SJSA1 (cell line): ENCODE results near the gene ARHGAP36. TPM values are rescaled to one million over a fixed set of nuclear protein-coding genes. Genes with fewer than 3 reads are reported as not detected.

Experiments used
- DNase-seq, 2 experiments: peaks; one replicate each; pipeline ENCODE4 v3.0.0-alpha.2; 2015 to 2020; ENCODE audit warnings: low spot score in 2 of 2, low read depth in 1 of 2
- H3K27ac ChIP-seq: fragments of 250-450 bp; sonication (Bioruptor Pico); 2 replicates; pipeline ENCODE4 v1.5.1; 2020; ENCODE audit warnings: mild to moderate bottlenecking, moderate library complexity
- H3K27me3 ChIP-seq: fragments of 250-450 bp; sonication (Bioruptor Pico); replicated peaks from 2 replicates; pipeline ENCODE4 v1.5.1; 2020; ENCODE audit warnings: mild to moderate bottlenecking, moderate library complexity
- H3K36me3 ChIP-seq: fragments of 250-450 bp; sonication (Bioruptor Pico); 2 replicates; pipeline ENCODE4 v1.5.1; 2020; ENCODE audit warnings: mild to moderate bottlenecking
- H3K4me1 ChIP-seq: fragments of 250-450 bp; sonication (Bioruptor Pico); replicated peaks from 2 replicates; pipeline ENCODE4 v1.6.1; 2021; ENCODE audit warnings: mild to moderate bottlenecking
- H3K4me3 ChIP-seq: fragments of 250-450 bp; sonication (Bioruptor Pico); 2 replicates; pipeline ENCODE4 v1.5.1; 2020; ENCODE audit warnings: mild to moderate bottlenecking
- H3K9me3 ChIP-seq: fragments of 250-450 bp; sonication (Bioruptor Pico); replicated peaks from 2 replicates; pipeline ENCODE4 v1.5.1; 2020; ENCODE audit warnings: mild to moderate bottlenecking
- total RNA-seq: library from RNA; depleted of rRNA; stranded (reverse); fragments of >200 nt; shearing (Covaris generic); gene quantifications from 2 replicates; pipeline ENCODE4 v1.2.3, GENCODE V29; 2014; rRNA removed

The ARHGAP36 gene
- total RNA-seq, 1 experiment from 2014 or later = not detected

DNA sequence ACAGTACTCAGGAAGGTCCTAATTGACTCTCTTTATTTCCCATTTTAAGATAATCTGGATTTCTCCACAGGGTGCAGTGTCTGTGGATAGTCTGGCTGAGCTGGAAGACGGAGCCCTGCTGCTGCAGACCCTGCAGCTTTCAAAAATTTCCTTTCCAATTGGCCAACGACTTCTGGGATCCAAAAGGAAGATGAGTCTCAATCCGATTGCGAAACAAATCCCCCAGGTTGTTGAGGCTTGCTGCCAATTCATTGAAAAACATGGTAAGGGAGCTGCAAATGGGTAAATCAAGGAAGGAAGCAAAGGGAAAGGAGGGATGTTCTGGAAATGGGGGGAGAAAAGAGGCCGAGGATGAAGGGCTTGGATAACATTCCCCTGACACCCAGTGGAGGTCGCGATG, 26.0 kb downstream of the ARHGAP36 start:
- H3K4me3 ChIP-seq = no peak overlapping the region
- DNase-seq = no peak
- no peak overlapping the region for H3K27ac ChIP-seq
- no peaks in the 10 kb centered on the region for H3K36me3 ChIP-seq
- H3K9me3 ChIP-seq = no peaks in the 10 kb centered on the region
- no peaks in the 10 kb centered on the region for H3K27me3 ChIP-seq
- H3K4me1 ChIP-seq = no peaks in the 10 kb centered on the region

DNA sequence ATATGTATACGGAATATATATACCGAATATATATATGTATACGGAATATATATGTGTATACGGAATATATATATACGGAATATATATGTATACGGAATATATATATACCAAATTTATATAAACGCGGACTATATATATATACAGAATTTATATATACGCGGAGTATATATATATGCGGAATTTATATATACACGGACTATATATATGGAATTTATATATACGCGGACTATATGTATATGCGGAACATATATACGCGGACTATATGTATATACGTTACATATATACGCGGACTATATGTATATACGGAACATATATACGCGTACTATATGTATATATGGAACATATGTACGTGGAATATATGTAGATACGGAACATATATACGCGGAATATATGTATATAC, 78.6 kb downstream of the ARHGAP36 start:
- no peaks in the 10 kb centered on the region for H3K27me3 ChIP-seq
- no peaks in the 10 kb centered on the region for H3K9me3 ChIP-seq
- H3K4me1 ChIP-seq = no peaks in the 10 kb centered on the region
- no peaks in the 10 kb centered on the region for H3K36me3 ChIP-seq
- H3K27ac ChIP-seq = no peak overlapping the region
- DNase-seq = no peak
- no peak overlapping the region for H3K4me3 ChIP-seq

DNA sequence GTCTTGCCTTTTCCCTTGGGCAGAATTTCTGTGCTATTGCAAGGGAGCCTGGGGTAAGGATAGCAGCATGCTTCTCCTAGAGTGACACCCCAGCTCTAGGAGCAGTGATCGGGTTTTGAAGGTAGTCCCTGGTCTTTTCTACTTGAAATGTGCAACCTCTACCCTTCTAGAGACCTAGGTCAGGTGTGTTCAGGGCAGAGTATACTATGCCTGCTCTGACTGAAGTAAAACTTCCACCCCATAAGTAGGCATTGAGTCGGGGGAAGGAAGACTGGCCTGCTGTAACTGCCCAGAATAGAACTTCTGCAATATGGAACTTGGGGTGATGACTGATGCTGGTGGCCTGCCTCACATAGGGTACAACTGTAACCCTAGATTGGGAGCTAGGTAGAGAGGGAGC, 80.9 kb downstream of the ARHGAP36 start:
- H3K27ac ChIP-seq = no peak overlapping the region
- H3K9me3 ChIP-seq = no peaks in the 10 kb centered on the region
- H3K4me3 ChIP-seq = no peak overlapping the region
- no peak for DNase-seq
- no peaks in the 10 kb centered on the region for H3K36me3 ChIP-seq
- no peaks in the 10 kb centered on the region for H3K27me3 ChIP-seq
- H3K4me1 ChIP-seq = no peaks in the 10 kb centered on the region

Other genes starting within 250 kb of the ARHGAP36 start
- 7.5 and 12.5 TPM in 2 replicates for gene ENOX2, start 155.1 kb upstream of the ARHGAP36 start, total RNA-seq
- not detected in 2 replicates for gene IGSF1, start 231.0 kb downstream of the ARHGAP36 start, total RNA-seq